Type B pancreatic cell (in vitro differentiated cells): ENCODE measurements around the gene OR5T3. TPM values are rescaled to one million over a fixed set of nuclear protein-coding genes. Genes with fewer than 3 reads are reported as not detected.

Experiments used
- DNase-seq: peaks from one replicate; pipeline ENCODE4 v3.0.0; 2021; ENCODE audit warnings: mixed read lengths; ENCODE audit not compliant: unreplicated experiment; ENCODE audit errors: extremely low spot score
- H3K27ac Mint-ChIP-seq: 2 replicates; pipeline ENCODE4 v1.8.0; 2021; ENCODE audit warnings: mild to moderate bottlenecking, mixed read lengths
- H3K27me3 Mint-ChIP-seq: 2 replicates; pipeline ENCODE4 v1.8.0; 2021; ENCODE audit warnings: mixed read lengths
- H3K36me3 Mint-ChIP-seq: 2 replicates; pipeline ENCODE4 v1.8.0; 2021; ENCODE audit warnings: mixed read lengths
- H3K4me1 Mint-ChIP-seq: one replicate; pipeline ENCODE4 v1.8.0; 2021; ENCODE audit warnings: mixed read lengths; ENCODE audit not compliant: unreplicated experiment
- H3K4me3 Mint-ChIP-seq: 2 replicates; pipeline ENCODE4 v1.8.0; 2021; ENCODE audit warnings: mild to moderate bottlenecking, mixed read lengths
- H3K9me3 Mint-ChIP-seq: 2 replicates; pipeline ENCODE4 v1.8.0; 2021; ENCODE audit warnings: mixed read lengths
- total RNA-seq: library from RNA; stranded (reverse); gene quantifications from 2 replicates; pipeline ENCODE4 v1.2.1, GENCODE V29; 2021; ENCODE audit warnings: low replicate concordance
- TF ChIP-seq, protein P1 (sequence below): fragments of 200-600 bp; sonication (generic); conservative IDR thresholded peaks from 2 replicates; pipeline ENCODE4 v1.5.0; 2021; ENCODE audit warnings: antibody characterized with exemption, mild to moderate bottlenecking

The OR5T3 gene
- total RNA-seq, 1 donor from 2014 or later: not detected

DNA sequence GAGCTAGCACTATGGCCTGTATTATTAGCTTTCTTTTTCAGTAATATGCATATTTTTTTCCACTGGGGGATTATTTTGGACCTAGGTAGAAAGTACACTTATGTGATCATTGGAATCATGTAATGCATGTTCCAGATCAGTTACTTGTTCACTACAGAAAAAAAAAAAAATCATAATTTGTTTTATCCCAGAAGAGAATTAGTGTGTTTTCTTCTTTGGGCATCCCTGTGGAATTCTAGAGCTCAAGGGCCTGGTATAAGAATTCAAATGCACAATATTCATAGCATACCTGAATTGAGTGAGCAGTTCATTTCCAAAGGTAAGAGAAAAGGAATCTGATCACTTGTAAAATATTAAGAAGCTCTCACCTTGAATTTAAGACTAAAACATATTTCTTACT lies 21.8 kb downstream of the OR5T3 start, which contains the start of gene OR5T1:
Gene OR5T1, plus strand, starts transcription at position 301 of the 400 bp plus-strand sequence. CDS start 1,485 bp downstream, outside the sequence.
- Mint-ChIP-seq H3K4me3 (no peak within 1 kb of the TSS), H3K4me1 (no peaks in the 10 kb centered on the region), H3K36me3 (no peaks in the 10 kb centered on the region), H3K27ac (no peak within 1 kb of the TSS), H3K9me3 (no peaks in the 10 kb centered on the region), H3K27me3 (no peaks in the 10 kb centered on the region)
- DNase-seq: no peak
- TF ChIP-seq, protein P1, sequence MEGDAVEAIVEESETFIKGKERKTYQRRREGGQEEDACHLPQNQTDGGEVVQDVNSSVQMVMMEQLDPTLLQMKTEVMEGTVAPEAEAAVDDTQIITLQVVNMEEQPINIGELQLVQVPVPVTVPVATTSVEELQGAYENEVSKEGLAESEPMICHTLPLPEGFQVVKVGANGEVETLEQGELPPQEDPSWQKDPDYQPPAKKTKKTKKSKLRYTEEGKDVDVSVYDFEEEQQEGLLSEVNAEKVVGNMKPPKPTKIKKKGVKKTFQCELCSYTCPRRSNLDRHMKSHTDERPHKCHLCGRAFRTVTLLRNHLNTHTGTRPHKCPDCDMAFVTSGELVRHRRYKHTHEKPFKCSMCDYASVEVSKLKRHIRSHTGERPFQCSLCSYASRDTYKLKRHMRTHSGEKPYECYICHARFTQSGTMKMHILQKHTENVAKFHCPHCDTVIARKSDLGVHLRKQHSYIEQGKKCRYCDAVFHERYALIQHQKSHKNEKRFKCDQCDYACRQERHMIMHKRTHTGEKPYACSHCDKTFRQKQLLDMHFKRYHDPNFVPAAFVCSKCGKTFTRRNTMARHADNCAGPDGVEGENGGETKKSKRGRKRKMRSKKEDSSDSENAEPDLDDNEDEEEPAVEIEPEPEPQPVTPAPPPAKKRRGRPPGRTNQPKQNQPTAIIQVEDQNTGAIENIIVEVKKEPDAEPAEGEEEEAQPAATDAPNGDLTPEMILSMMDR: no peak

DNA sequence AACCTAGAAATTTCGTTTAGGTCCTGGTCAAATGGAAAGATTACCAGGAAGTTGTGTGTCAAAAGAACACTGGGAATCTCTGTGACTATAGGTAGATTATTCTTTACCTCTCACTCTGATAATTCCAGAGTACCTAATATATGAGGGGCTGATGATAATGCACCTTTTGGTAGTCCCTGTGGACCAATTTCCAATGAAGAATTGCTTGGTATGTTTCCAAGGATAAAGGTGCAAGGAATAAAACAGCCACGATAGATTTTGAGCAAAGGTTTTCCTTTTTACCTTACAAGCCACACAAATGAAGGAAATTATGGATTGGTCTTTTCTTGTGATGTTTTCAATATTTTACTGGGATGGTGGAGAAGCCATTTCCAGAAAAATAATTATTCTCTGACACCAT lies 40.1 kb downstream of the OR5T3 start, which contains the start of gene OR8H1:
Gene OR8H1, minus strand, starts transcription at position 101 of the 400 bp plus-strand sequence. CDS start 1,192 bp downstream, outside the sequence.
- no peaks in the 10 kb centered on the region for H3K9me3 Mint-ChIP-seq
- TF ChIP-seq, protein P1: no peak
- DNase-seq: no peak
- H3K36me3 Mint-ChIP-seq: no peaks in the 10 kb centered on the region
- no peak within 1 kb of the TSS for H3K4me3 Mint-ChIP-seq
- H3K27ac Mint-ChIP-seq: no peak within 1 kb of the TSS
- no peaks in the 10 kb centered on the region for H3K27me3 Mint-ChIP-seq
- H3K4me1 Mint-ChIP-seq: no peaks in the 10 kb centered on the region

DNA sequence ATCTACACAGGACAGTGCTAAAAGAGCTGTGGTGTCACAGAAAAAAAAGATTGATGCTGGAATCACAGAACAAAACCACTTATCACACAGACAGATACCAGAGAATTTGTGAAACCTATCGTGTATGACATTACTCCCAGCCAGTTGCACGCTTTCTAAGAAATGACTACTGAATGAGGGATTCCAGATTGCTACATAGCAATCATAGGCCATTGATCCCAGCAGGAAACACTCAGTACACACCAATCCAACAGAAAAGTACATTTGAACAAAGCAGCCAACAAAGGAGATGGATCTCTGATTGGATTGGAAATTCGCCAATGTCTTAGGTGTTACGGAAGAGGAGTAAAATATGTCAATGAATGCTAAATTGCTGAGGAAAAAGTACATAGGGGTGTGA lies 44.8 kb downstream of the OR5T3 start:
- H3K4me1 Mint-ChIP-seq: no peaks in the 10 kb centered on the region
- TF ChIP-seq, protein P1: no peak
- H3K27ac Mint-ChIP-seq: no peak overlapping the region
- DNase-seq: no peak
- no peaks in the 10 kb centered on the region for H3K27me3 Mint-ChIP-seq
- H3K36me3 Mint-ChIP-seq: no peaks in the 10 kb centered on the region
- no peaks in the 10 kb centered on the region for H3K9me3 Mint-ChIP-seq
- no peak overlapping the region for H3K4me3 Mint-ChIP-seq

Other genes starting within 250 kb of the OR5T3 start
- gene OR5AS1, start 224.6 kb upstream of the OR5T3 start, total RNA-seq: not detected in 2 replicates
- not detected in 2 replicates for gene OR8I2, start 158.9 kb upstream of the OR5T3 start, total RNA-seq
- gene OR8H2, start 148.6 kb upstream of the OR5T3 start, total RNA-seq: not detected in 2 replicates
- not detected in 2 replicates for gene OR8H3, start 129.9 kb upstream of the OR5T3 start, total RNA-seq
- not detected in 2 replicates for gene OR8J3, start 112.1 kb upstream of the OR5T3 start, total RNA-seq
- not detected in 2 replicates for gene OR8K5, start 91.9 kb upstream of the OR5T3 start, total RNA-seq
- not detected in 2 replicates for gene OR5J2, start 75.6 kb upstream of the OR5T3 start, total RNA-seq
- not detected in 2 replicates for gene OR5T2, start 18.0 kb upstream of the OR5T3 start, total RNA-seq
- gene OR5T1, start 21.9 kb downstream of the OR5T3 start, total RNA-seq: not detected in 2 replicates
- not detected in 2 replicates for gene OR8H1, start 40.0 kb downstream of the OR5T3 start, total RNA-seq
- not detected in 2 replicates for gene OR8K3, start 62.9 kb downstream of the OR5T3 start, total RNA-seq
- gene OR8K1, start 93.8 kb downstream of the OR5T3 start, total RNA-seq: not detected in 2 replicates
- not detected in 2 replicates for gene OR8J1, start 102.0 kb downstream of the OR5T3 start, total RNA-seq
- not detected in 2 replicates for gene OR8U1, start 123.4 kb downstream of the OR5T3 start, total RNA-seq
- not detected in 2 replicates for gene OR5AL1, start 160.4 kb downstream of the OR5T3 start, total RNA-seq
- gene OR5M3, start 221.1 kb downstream of the OR5T3 start, total RNA-seq: not detected in 2 replicates
- not detected in 2 replicates for gene OR5M8, start 239.1 kb downstream of the OR5T3 start, total RNA-seq